Measurements from ENCODE around the gene EXOC3L4.

The EXOC3L4 gene

GRCh38 chr14:103086771-103087342 lies 7.7 kb upstream of the EXOC3L4 start:
- H2AFZ ChIP-seq (ENCODE audit: low read length), result no peak overlapping the region
- H3F3A ChIP-seq (ENCODE audit: insufficient read depth, low read length), result no peaks in the 10 kb centered on the region
- no peaks in the 10 kb centered on the region for H3K79me2 ChIP-seq (ENCODE audit: insufficient read depth, low read length)
- H3K36me3 ChIP-seq (ENCODE audit: insufficient read depth, low read length), result no peaks in the 10 kb centered on the region
- H3K9me2 ChIP-seq (ENCODE audit: low read depth, low read length), result no peaks in the 10 kb centered on the region
- no peak overlapping the region for H3K4me2 ChIP-seq (ENCODE audit: low read length)
- peaks cover 10% of the 10 kb centered on the region for H3K4me1 ChIP-seq (ENCODE audit: insufficient read depth, low read length, severe bottlenecking)
- no peak overlapping the region for H3K4me3 ChIP-seq (ENCODE audit: low read depth, low read length, poor library complexity, severe bottlenecking)
- H3K27me3 ChIP-seq (ENCODE audit: insufficient read depth, low read length), result peaks cover 6% of the 10 kb centered on the region; the same call in 1 of the 2 replicates
- H3K9me3 ChIP-seq (ENCODE audit: low read length), result no peaks in the 10 kb centered on the region
- no peak overlapping the region for H3K9ac ChIP-seq (ENCODE audit: low read length)
- no peaks in the 10 kb centered on the region for H4K20me1 ChIP-seq (ENCODE audit: insufficient read depth, low read length)
- no peak overlapping the region for H3K27ac ChIP-seq (ENCODE audit: low read depth, low read length, poor library complexity, severe bottlenecking)
- TF ChIP-seq CTCF (IDR thresholded peaks at IDR 0.05; ENCODE audit: low read length) (no peak), EZH2 (IDR thresholded peaks at IDR 0.05; ENCODE audit: borderline replicate concordance, low read length) (no peak)

GRCh38 chr14:103087343-103087835 lies 7.1 kb upstream of the EXOC3L4 start:
- H2AFZ ChIP-seq (ENCODE audit: low read length), result no peak overlapping the region
- no peak overlapping the region for H3K27ac ChIP-seq (ENCODE audit: low read depth, low read length, poor library complexity, severe bottlenecking)
- peaks cover 10% of the 10 kb centered on the region for H3K4me1 ChIP-seq (ENCODE audit: insufficient read depth, low read length, severe bottlenecking)
- no peaks in the 10 kb centered on the region for H3K9me2 ChIP-seq (ENCODE audit: low read depth, low read length)
- no peak overlapping the region for H3K9ac ChIP-seq (ENCODE audit: low read length)
- H3K4me3 ChIP-seq (ENCODE audit: low read depth, low read length, poor library complexity, severe bottlenecking), result no peak overlapping the region
- H3K4me2 ChIP-seq (ENCODE audit: low read length), result no peak overlapping the region
- H4K20me1 ChIP-seq (ENCODE audit: insufficient read depth, low read length), result no peaks in the 10 kb centered on the region
- no peaks in the 10 kb centered on the region for H3F3A ChIP-seq (ENCODE audit: insufficient read depth, low read length)
- H3K79me2 ChIP-seq (ENCODE audit: insufficient read depth, low read length), result no peaks in the 10 kb centered on the region
- no peaks in the 10 kb centered on the region for H3K9me3 ChIP-seq (ENCODE audit: low read length)
- TF ChIP-seq CTCF (IDR thresholded peaks at IDR 0.05; ENCODE audit: low read length), result no peak
- no peak for TF ChIP-seq EZH2 (IDR thresholded peaks at IDR 0.05; ENCODE audit: borderline replicate concordance, low read length)
- no peaks in the 10 kb centered on the region for H3K36me3 ChIP-seq (ENCODE audit: insufficient read depth, low read length)
- H3K27me3 ChIP-seq (ENCODE audit: insufficient read depth, low read length), result peaks cover 6% of the 10 kb centered on the region; the same call in 1 of the 2 replicates

GRCh38 chr14:103088921-103089320 lies 5.6 kb upstream of the EXOC3L4 start:
- H3K27me3 ChIP-seq (ENCODE audit: insufficient read depth, low read length), result peaks cover 6% of the 10 kb centered on the region; the same call in 1 of the 2 replicates
- H3K4me3 ChIP-seq (ENCODE audit: low read depth, low read length, poor library complexity, severe bottlenecking), result no peak overlapping the region
- H2AFZ ChIP-seq (ENCODE audit: low read length), result no peak overlapping the region
- no peaks in the 10 kb centered on the region for H3K9me2 ChIP-seq (ENCODE audit: low read depth, low read length)
- TF ChIP-seq CTCF (IDR thresholded peaks at IDR 0.05; ENCODE audit: low read length) (no peak), EZH2 (IDR thresholded peaks at IDR 0.05; ENCODE audit: borderline replicate concordance, low read length) (no peak)
- no peak overlapping the region for H3K27ac ChIP-seq (ENCODE audit: low read depth, low read length, poor library complexity, severe bottlenecking)
- H3K36me3 ChIP-seq (ENCODE audit: insufficient read depth, low read length), result no peaks in the 10 kb centered on the region
- no peaks in the 10 kb centered on the region for H3F3A ChIP-seq (ENCODE audit: insufficient read depth, low read length)
- no peak overlapping the region for H3K9ac ChIP-seq (ENCODE audit: low read length)
- no peaks in the 10 kb centered on the region for H4K20me1 ChIP-seq (ENCODE audit: insufficient read depth, low read length)
- no peaks in the 10 kb centered on the region for H3K79me2 ChIP-seq (ENCODE audit: insufficient read depth, low read length)
- H3K4me2 ChIP-seq (ENCODE audit: low read length), result no peak overlapping the region
- H3K4me1 ChIP-seq (ENCODE audit: insufficient read depth, low read length, severe bottlenecking), result peaks cover 10% of the 10 kb centered on the region
- no peaks in the 10 kb centered on the region for H3K9me3 ChIP-seq (ENCODE audit: low read length)

All from OCI-LY1 (cell line).